SJCRH30 (cell line): Measurements from ENCODE around the gene ARL5B. TPM values are rescaled to one million over a fixed set of nuclear protein-coding genes. Genes with fewer than 3 reads are reported as not detected.
A peak's percentile ranks its signal among the peaks of the same experiment; 100 is the strongest.

Experiments used
- DNase-seq, 2 experiments: peaks; one replicate each; pipeline ENCODE4 v3.0.0-alpha.2; 2015 to 2020
- H3K27ac ChIP-seq: fragments of 250-450 bp; sonication (Bioruptor Pico); 2 replicates; pipeline ENCODE4 v1.5.1; 2020; ENCODE audit warnings: mild to moderate bottlenecking, moderate library complexity
- H3K27me3 ChIP-seq: fragments of 250-450 bp; sonication (Bioruptor Pico); 2 replicates; pipeline ENCODE4 v1.5.1; 2020; ENCODE audit warnings: mild to moderate bottlenecking, moderate library complexity
- H3K36me3 ChIP-seq: fragments of 250-450 bp; sonication (Bioruptor Pico); 2 replicates; pipeline ENCODE4 v1.5.1; 2020; ENCODE audit warnings: mild to moderate bottlenecking, moderate library complexity
- H3K4me1 ChIP-seq: fragments of 250-450 bp; sonication (Bioruptor Pico); 2 replicates; pipeline ENCODE4 v1.5.1; 2020; ENCODE audit warnings: mild to moderate bottlenecking, moderate library complexity
- H3K4me3 ChIP-seq: fragments of 250-450 bp; sonication (Bioruptor Pico); 2 replicates; pipeline ENCODE4 v1.5.1; 2020; ENCODE audit warnings: mild to moderate bottlenecking, moderate library complexity
- H3K9me3 ChIP-seq: fragments of 250-450 bp; sonication (Bioruptor Pico); replicated peaks from 2 replicates; pipeline ENCODE4 v1.5.1; 2020; ENCODE audit warnings: mild to moderate bottlenecking, moderate library complexity
- total RNA-seq: library from RNA; depleted of rRNA; stranded (reverse); fragments of >200 nt; shearing (Covaris generic); gene quantifications from 2 replicates; pipeline ENCODE4 v1.2.3, GENCODE V29; 2014

ARL5B gene
- total RNA-seq, 1 experiment from 2014 or later, result 35.2 TPM

GRCh38 chr10:18649364-18649959, 9.8 kb upstream of the ARL5B start:
- no peaks in the 10 kb centered on the region for H3K9me3 ChIP-seq
- H3K4me1 ChIP-seq, result no peaks in the 10 kb centered on the region
- H3K27ac ChIP-seq, result no peak overlapping the region
- no peak for DNase-seq
- peaks cover 4% of the 10 kb centered on the region for H3K36me3 ChIP-seq
- H3K27me3 ChIP-seq, result no peaks in the 10 kb centered on the region
- peak overlapping the region; percentile 82 for H3K4me3 ChIP-seq

DNA sequence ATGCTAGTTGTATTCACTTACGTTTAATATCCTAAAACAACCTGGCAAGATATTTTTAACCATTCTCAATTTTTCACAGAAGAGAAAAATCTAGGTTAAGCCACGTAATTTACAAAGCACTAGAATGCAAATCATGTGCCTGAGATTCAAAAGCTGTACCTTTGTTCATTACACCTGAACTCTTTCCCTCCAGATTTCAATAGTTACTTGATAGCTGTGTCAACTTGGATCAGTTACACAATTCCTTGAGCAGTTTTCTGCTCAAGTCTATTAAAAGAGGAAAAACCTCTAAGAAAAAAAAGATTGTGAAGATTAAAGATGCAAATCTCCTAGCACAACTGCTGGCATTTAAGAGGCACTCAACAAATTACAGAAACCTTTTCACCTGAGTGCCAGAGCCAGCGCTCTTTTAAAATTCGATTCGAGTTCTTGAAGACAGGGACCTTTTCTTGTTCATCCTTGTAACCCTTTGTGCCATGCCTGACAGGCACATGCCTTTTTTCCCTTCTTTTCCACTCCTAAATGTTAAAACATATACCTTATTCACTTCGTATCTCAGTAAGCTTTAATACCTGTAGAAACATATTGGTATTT, 8.7 kb upstream of the ARL5B start:
- peak overlapping the region; percentile 50 for H3K27ac ChIP-seq
- H3K9me3 ChIP-seq, result no peaks in the 10 kb centered on the region
- peak in 1 of 2 experiments; percentile 7 for DNase-seq
- H3K36me3 ChIP-seq, result peaks cover 4% of the 10 kb centered on the region
- no peaks in the 10 kb centered on the region for H3K4me1 ChIP-seq
- no peaks in the 10 kb centered on the region for H3K27me3 ChIP-seq
- peak overlapping the region; percentile 82 for H3K4me3 ChIP-seq

DNA sequence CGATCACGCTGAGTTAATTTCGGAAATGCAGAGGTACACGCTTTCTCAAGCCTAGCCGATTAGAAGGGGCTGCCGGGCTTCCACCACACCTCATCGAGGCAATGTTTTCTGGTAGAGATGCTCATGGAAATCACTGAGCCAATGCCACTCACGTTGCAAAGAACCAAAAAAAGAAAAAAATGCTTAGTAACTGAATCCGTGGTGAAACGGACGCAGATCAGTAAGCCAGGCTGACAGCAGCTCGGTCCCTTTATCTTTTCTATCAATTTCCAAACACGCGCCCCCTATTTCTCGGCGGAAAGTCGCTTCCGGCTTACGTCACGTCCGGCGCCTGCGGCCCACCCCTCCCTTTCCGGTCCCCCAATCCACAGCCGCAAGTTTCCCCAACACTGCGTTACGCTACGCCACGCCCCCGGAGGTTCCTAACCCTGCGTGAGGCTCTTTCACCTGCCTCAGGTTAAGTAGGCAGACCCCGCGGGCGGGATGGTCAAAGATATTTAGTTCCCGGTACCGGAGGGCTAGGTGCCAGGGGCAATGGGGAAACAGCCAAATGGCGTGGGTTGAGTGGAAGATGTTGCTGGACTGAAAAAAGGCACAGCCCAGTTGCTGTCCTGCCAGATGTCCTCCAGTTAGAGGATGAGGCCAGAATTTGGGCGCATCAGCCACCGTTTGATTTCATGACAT, 7.8 kb upstream of the ARL5B start, which contains the start of gene NSUN6:
TSS of gene NSUN6 (minus strand) at position 264 of the 684 bp plus-strand sequence. CDS start 384 bp downstream, outside the sequence.
- peak within 1 kb of the TSS; percentile 50 for H3K27ac ChIP-seq
- no peaks in the 10 kb centered on the region for H3K4me1 ChIP-seq
- no peaks in the 10 kb centered on the region for H3K27me3 ChIP-seq
- peak; percentile 83 to 86 for DNase-seq
- no peaks in the 10 kb centered on the region for H3K9me3 ChIP-seq
- H3K4me3 ChIP-seq, result peak within 1 kb of the TSS; percentile 82
- H3K36me3 ChIP-seq, result peaks cover 4% of the 10 kb centered on the region

DNA sequence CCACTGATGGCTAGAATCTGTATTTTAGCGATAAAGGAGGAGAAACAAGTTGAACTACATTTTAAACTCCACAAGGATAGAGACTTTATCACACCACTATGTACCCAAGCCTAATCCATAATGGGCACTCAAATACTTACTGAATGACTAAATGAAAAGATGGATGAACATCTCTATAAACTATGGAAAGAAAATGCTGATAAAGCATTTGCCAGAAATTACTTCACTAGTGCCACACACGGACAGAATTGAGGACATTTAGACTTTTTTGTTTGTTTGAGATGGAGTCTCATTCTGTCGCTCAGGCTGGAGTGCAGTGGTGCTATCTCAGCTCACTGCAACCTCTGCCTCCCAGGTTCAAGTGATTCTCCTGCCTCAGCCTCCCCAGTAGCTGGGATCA, 6.1 kb upstream of the ARL5B start:
- Histone ChIP-seq H3K9me3 (no peaks in the 10 kb centered on the region), H3K36me3 (peaks cover 3% of the 10 kb centered on the region), H3K4me3 (no peak overlapping the region), H3K27ac (no peak overlapping the region), H3K4me1 (no peaks in the 10 kb centered on the region), H3K27me3 (no peaks in the 10 kb centered on the region)
- DNase-seq, result no peak

DNA sequence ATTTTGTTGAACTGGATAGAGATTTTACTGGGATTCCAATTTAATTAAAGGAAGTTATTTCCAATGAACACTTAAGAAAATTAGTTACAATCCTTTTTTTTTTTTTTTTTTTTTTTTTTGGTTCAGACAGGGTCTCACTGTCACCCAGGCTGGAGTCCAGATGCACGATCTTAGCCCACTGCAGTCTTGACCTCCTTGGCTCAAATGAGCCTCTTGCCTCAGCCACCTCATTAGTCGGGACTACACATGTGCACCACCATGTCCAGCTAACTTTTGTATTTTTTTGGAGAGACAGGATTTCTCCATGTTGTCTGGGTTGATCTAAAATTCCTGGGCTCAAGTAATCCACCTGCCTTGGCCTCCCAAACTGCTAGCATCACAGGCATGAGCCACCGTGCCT, 2.5 kb upstream of the ARL5B start:
- Histone ChIP-seq H3K27me3 (no peaks in the 10 kb centered on the region), H3K9me3 (no peaks in the 10 kb centered on the region), H3K4me1 (no peaks in the 10 kb centered on the region), H3K27ac (no peak overlapping the region), H3K36me3 (no peaks in the 10 kb centered on the region), H3K4me3 (no peak overlapping the region)
- no peak for DNase-seq

GRCh38 chr10:18658271-18659124, 733 bp upstream of the ARL5B start:
- Histone ChIP-seq H3K36me3 (no peaks in the 10 kb centered on the region), H3K4me1 (no peaks in the 10 kb centered on the region), H3K9me3 (no peaks in the 10 kb centered on the region), H3K4me3 (peak overlapping the region; percentile 98), H3K27me3 (no peaks in the 10 kb centered on the region), H3K27ac (peak overlapping the region; percentile 95)
- DNase-seq, result peak; percentile 4 to 7

DNA sequence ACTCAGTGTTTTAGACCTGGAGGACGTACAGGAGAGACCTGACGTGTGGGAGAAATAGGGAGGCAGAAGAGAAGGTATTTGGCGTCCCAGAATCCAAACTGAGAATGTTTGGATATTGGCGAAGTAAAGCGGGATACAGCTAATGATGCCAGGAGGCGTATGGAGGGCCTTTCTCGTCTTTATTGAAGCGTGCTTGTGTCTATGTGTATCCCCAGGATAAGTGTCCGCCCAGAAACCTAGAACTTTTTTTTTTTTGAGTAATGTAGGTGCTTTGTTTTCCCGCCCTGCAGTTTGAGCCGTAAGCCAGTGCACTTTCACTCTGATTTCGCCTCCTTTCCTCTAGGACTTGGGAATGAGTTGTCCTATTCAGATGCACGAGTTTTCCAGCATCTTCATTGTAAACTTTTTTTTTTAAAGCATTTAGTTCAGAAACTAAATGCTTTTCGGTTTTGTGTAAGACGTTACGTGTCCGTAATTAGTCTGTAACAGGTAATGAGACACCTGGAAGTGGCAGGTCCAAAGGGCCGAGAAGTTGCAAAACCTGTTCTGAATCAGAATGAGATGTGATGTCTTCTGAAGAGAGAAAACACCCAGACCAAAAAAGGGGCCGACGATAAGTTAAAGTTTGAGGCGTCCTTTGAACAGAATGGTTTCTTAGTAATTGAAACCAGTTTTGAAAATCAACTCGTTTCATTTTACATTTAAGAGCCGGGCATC, 746 bp downstream of the ARL5B start:
- H3K36me3 ChIP-seq, result no peaks in the 10 kb centered on the region
- H3K4me3 ChIP-seq, result peak overlapping the region; percentile 98
- H3K27me3 ChIP-seq, result no peaks in the 10 kb centered on the region
- no peaks in the 10 kb centered on the region for H3K4me1 ChIP-seq
- no peaks in the 10 kb centered on the region for H3K9me3 ChIP-seq
- DNase-seq, result peak in 1 of 2 experiments; percentile 3
- peak overlapping the region; percentile 95 for H3K27ac ChIP-seq

DNA sequence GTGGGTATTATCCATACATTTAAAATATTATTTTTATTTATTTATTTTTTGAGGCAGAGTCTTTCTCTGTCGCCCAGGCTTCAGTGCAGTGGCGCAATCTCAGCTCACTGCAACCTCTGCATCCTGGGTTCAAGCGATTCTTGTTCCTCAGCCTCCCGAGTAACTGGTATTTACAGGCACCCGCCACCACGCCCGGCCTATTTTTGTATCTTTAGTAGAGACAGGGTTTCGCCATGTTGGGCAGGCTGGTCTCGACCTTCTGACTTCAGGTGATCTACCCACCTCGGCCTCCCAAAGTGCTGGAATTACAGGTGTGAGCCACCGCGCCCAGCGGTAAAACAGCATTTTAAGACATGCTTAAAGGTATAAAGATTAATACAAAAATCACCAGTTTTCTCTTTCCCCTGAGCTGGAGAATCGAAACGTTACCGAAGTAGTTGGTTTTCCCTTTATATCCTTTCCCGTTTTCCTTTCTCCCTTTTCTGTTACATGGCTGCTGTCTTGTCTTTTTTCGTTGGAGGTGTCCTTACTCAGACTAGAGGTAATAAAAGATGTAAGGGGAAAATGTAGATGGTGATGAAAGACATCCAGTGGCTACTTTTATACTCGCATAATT, 1.7 kb downstream of the ARL5B start:
- no peaks in the 10 kb centered on the region for H3K4me1 ChIP-seq
- H3K36me3 ChIP-seq, result no peaks in the 10 kb centered on the region
- no peak for DNase-seq
- H3K4me3 ChIP-seq, result peak overlapping the region; percentile 98; the same call in 1 of the 2 replicates
- no peaks in the 10 kb centered on the region for H3K9me3 ChIP-seq
- no peaks in the 10 kb centered on the region for H3K27me3 ChIP-seq
- H3K27ac ChIP-seq, result no peak overlapping the region

GRCh38 chr10:18664841-18665478, 5.7 kb downstream of the ARL5B start:
- Histone ChIP-seq H3K36me3 (peaks cover 8% of the 10 kb centered on the region), H3K4me3 (no peak overlapping the region), H3K27ac (no peak overlapping the region), H3K27me3 (no peaks in the 10 kb centered on the region), H3K9me3 (no peaks in the 10 kb centered on the region), H3K4me1 (peaks cover 12% of the 10 kb centered on the region)
- no peak for DNase-seq

DNA sequence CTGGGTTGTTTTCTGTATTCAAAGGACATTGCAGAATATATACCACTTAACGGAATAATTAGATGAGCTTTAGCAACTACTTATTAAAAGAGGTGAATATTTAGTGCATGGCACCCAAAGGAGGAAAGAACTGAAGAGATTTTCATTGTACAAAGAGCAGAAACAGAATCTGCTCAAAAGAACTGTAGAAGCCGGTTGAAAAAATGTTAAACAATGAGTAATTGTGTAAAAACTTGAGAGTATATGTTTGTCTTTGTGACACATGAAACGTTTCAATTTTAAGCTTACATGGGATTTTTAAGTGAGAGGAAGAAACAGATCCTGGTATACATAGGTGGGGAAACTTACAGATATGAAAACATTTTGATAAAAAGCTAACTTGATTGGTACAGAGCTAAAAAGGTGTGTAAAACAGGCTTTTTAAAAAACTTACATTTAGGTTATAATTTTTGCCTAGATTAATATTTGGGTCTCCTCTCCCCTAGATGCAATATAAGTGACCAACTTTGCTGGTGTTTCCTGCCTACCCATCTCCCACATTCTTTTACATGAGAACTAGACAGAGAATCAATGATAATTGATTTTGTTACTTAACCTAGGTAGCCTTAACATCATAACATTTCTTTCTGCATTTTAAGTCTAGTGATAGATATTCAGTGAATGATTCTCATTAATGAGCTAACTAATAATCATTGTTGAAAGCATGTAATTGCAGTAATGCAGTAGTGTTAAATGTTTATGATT, 6.8 kb downstream of the ARL5B start:
- Histone ChIP-seq H3K36me3 (peaks cover 8% of the 10 kb centered on the region), H3K27ac (no peak overlapping the region), H3K4me1 (peaks cover 12% of the 10 kb centered on the region), H3K27me3 (no peaks in the 10 kb centered on the region), H3K4me3 (no peak overlapping the region), H3K9me3 (no peaks in the 10 kb centered on the region)
- no peak for DNase-seq

DNA sequence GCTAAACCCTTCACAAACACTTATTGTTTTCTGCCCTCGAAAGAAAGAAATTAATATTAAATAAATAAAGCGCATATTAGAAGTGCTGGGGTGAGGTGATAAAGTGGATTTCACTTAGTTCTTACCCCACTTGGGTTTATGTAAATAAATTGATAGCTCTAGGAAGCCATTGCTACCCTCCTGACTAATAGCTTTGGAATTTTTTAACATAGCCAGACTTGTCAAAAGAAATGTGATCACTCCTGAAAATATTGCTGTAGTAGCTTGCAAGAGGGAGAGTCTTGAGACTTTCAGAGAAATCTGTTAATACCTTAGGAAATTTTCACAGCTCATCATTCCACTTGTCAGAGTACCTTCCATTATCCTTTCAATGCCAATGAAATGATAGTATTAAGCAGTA, 7.6 kb downstream of the ARL5B start:
- no peaks in the 10 kb centered on the region for H3K27me3 ChIP-seq
- no peak for DNase-seq
- H3K4me1 ChIP-seq, result peaks cover 12% of the 10 kb centered on the region
- H3K9me3 ChIP-seq, result no peaks in the 10 kb centered on the region
- peaks cover 8% of the 10 kb centered on the region for H3K36me3 ChIP-seq
- no peak overlapping the region for H3K27ac ChIP-seq
- H3K4me3 ChIP-seq, result no peak overlapping the region

DNA sequence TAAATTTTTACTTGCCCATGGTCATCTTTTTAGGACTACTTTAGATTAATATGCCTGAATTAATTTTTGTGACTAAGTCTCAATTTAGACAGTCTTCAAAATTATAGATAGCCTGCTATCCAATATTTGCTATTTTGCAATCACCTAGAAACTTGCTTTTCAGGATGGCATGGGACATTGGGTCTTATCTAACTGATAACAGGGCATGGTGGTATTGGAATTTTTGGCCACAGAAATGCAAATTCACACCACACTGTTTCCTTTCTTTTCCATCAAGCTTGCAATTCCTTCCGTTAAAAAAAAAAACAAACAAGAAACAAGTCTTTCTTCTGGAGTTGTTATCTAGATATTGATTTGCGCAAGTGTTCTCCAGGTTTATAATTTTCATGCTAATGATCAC, 8.8 kb downstream of the ARL5B start:
- peaks cover 12% of the 10 kb centered on the region for H3K4me1 ChIP-seq
- DNase-seq, result no peak
- H3K36me3 ChIP-seq, result peaks cover 18% of the 10 kb centered on the region

More for the DNA sequence above, 8.8 kb downstream of the ARL5B start:
- Histone ChIP-seq H3K4me3 (no peak overlapping the region), H3K27ac (no peak overlapping the region), H3K9me3 (no peaks in the 10 kb centered on the region), H3K27me3 (no peaks in the 10 kb centered on the region)
